GM18907 (cell line): Measurements from ENCODE around the gene CDK10.

Source experiments
- ATAC-seq: cut with Tn5 transposase; IDR thresholded peaks from one replicate; pipeline ENCODE4 v1.9.1; 2021; ENCODE audit warnings: mild to moderate bottlenecking, moderate library complexity; ENCODE audit not compliant: unreplicated experiment

The CDK10 gene

DNA sequence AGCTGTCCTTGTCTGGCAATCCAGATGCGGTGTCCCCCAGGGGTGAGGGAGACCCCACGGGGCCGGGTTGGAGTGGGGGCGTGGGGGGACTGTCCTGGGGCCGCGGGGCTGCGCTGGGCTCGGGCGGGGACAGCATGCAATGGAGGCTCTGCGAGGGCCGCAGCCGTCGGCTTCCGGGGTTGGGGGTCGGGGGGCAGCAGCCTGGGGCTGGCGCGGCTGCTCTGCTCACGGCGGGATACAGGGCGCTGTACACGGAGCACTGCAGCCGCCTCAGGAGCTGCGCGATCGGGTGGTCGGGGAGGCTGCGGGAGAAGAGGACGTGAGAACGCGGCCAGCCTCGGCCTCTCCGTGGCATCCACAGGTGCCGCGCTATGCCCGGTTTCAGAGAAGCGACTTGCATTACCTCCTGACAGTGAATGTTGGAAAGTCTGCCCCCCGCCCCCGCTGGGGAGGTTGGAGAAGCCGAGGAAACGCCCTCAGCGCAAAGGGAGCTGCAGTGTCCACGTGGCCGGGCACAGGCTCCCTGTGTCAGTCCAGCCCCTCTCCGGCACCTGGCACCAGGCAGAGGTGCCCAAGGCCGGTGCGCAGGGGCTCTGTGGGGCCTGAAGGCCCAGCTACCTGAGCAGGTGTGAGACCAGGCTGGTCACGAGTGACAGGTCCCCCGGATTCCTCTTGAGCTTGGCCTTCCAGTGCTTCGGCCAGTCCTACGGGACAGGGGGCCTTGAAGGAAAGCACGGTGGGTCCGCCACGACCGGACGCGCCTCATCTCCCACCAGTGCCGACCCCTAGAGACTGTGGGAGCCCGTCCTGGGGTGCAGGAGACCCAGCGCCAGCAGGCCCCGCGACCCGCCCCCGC lies 24.4 kb downstream of the CDK10 start:
- ATAC-seq: no peak

DNA sequence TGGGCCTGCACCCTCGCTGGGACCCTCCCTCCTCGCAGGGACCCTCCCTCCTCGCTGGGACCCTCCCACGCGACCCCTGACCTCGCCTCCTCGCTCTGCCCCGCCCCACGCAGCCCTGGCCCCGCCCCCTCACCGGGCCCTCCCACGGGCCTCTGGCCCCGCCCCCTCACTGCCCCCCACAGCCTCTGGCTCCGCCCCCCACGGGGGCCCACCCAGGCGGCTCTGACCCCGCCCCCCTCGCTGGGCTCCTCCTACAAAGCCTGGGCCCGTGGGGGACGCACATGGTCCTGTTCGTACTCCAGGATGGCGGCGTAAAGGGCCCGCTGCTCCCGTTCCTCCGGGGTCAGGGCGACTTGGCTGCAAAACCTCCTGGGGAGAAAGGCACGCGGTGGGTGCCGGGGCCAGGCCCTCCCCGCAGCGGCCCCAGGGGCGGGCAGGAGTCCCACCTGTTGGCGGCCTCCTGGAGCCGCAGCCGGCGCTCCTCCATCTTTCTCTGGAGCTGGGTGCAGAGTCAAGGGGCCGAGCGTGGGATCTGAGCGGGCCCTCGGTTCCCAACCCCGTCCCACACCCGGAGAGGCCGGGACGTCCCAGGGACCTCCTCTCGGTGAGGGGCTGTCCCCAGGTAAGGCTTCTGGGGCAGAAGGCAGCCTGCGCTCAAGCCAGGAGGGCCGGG lies 25.2 kb downstream of the CDK10 start:
- no peak for ATAC-seq

DNA sequence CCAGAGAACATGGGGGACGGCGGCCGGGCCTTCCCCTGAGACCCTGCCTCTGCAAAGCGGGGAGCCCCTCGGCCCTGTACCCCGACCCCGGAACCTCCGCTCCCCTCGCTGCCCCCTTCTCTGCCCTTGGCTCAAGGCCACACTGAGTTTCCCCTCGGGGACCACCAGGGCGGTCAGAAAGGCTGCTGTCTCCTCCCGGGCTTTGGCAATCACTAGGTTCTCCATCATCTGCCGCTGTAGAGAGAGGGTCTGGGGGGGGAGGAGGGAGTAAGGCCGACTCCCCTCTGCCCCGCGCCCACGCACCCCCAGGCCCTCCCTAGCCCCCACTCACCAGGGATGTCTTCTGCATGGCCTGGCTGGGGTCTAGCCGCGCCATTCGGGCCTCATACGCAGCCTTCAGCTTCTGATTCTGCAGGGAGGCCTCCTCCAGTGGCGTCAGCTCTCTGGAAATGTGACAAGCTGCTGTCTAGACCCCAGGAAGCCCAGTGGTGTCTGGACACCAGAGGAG lies 25.8 kb downstream of the CDK10 start:
- no peak for ATAC-seq

DNA sequence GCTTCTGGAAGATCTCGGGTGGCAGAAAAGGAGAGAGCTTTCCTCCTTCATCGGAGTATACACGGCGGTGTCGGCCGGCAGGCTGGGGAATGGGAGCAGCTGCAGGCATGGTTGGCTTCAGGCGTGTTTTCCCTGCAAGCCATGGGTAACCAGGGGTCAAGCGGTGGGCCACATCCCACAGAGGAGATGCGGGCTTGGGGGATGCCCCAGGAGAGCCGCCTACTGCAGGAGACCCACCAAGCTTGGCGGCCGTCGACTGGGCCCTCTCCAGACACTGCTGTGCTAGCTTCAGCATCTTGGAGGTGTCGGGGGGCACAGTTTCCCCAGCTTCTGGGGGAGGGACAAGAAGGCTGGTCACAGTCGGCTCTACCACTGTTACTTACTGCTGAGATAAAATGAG lies 30.0 kb downstream of the CDK10 start:
- ATAC-seq: no peak

DNA sequence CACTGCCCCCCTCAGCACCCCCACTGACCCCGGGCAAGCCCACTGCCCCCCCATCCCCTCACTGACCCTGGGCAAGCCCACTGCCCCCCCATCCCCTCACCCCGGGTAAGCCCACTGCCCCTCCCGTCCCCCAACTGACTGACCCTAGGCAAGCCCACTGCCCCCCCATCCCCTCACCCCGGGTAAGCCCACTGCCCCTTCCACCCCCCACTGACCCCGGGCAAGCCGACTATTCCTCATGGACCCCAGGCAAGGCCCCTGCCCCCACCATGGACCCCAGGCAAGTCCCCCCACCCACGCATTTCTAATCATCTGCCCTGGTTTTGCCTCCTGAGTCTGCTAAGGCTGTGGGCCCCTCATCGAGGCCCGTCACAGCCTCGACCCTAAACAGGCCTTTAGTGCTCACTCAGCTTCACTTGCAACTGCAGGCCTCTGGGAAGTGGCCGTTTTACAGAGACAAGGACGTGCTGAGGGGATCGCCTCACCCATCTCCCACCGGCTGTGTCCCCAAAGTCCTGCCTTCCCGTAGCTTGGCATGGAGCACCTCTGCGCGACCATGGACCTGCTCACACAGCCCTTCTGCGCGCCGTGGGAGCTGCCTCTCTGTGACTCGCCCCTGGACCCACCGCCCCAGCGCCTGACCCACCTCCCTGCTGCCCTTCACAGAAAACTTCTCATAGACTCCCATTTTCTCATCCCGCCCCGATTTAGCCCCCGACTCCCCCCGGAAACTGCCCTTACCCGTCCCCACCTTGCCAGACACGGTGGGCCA lies 30.6 kb downstream of the CDK10 start:
- no peak for ATAC-seq

DNA sequence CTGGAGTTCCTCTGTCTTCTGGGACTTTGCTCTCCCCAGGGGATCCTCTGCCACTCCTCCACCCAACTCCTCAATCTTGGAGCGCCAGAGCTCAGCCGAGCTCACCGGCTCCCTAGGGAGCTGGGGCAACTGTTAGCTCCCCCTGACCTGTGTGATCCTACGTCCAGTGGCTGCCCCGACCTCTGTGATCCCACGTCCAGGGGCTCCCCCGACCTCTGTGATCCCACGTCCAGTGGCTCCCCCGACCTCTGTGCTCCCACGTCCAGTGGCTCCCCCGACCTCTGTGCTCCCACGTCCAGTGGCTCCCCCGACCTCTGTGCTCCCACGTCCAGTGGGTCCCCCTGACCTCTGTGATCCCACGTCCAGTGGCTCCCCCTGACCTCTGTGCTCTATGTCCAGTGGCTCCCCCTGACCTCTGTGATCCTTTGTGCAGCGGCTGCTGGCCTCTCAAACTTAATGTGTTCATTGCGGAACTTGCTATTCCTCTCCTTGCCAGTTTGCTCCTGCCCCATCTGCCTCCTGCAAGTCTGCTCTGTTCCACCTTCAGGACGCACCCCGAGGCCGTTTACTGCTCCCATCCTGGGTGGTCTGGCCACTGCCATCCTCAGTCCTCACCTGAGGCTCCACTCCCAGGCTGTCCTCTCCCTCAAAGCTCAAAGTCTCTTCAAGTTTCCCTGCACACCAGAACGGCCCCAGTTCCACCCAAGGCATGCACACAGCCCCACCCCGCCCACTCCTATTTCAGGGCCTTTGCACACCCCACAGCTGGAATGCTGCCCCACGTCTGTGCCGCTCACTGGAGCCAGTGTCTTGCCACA lies 31.4 kb downstream of the CDK10 start:
- ATAC-seq: no peak

DNA sequence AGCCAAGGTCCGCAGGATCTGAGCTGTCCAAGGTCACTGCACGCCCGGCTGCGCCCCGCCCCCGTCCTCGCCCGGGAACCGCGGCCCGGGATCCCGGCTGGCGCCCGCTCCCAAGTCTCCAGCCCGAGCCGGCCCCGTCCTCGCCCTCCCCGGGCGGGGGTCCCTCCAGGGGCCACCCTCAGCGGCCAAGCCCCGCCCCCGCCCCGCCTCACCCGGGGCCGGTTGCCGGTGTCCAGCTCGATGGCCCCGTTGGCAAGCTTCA lies 34.0 kb downstream of the CDK10 start:
- peak; percentile 27 for ATAC-seq

DNA sequence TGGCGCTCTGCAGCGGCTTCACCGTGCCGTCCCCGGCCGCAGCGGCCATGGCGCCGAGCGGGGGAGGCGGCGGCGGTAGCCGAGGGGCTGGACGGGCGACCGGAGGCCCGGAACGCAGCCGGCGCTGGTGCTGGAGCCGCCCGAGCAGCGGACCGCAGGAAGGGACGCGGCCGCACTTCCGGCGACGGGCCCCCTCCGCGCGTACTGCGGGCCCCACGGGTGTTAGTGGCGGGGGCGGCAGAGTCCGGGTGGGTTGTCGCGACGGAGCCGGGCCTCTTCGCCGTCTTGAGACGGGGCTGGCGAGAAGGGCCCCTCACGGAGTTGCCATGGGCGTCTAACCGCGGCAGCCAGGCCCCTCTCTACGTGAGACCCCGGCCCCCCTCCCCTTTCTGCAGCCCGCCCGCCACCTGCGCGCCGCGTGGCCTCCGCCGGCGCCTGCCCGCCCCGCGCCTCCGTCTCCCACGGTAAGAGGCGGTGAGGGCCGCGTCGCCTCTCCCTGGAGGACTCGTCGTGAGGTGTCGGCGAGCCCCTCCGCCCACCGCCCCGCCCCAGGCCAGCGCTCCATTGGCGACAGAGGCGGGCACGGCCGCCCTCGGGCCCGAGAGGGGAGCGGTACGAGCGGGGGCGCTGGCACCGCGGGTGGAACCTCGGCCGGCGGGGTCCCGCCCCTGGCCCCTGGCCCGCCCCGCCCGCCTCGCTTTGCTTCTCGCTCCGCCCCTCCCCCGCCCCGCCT lies 34.5 kb downstream of the CDK10 start, which contains the start of the genes VPS9D1 and ZNF276:
TSS of gene VPS9D1 (minus strand) at position 86 of the 733 bp plus-strand sequence. CDS start at position 49, 37 bp downstream.
TSS of gene ZNF276 (plus strand) at position 725 of the 733 bp plus-strand sequence. CDS start 104 bp downstream, outside the sequence.
- ATAC-seq: peak; percentile 54

DNA sequence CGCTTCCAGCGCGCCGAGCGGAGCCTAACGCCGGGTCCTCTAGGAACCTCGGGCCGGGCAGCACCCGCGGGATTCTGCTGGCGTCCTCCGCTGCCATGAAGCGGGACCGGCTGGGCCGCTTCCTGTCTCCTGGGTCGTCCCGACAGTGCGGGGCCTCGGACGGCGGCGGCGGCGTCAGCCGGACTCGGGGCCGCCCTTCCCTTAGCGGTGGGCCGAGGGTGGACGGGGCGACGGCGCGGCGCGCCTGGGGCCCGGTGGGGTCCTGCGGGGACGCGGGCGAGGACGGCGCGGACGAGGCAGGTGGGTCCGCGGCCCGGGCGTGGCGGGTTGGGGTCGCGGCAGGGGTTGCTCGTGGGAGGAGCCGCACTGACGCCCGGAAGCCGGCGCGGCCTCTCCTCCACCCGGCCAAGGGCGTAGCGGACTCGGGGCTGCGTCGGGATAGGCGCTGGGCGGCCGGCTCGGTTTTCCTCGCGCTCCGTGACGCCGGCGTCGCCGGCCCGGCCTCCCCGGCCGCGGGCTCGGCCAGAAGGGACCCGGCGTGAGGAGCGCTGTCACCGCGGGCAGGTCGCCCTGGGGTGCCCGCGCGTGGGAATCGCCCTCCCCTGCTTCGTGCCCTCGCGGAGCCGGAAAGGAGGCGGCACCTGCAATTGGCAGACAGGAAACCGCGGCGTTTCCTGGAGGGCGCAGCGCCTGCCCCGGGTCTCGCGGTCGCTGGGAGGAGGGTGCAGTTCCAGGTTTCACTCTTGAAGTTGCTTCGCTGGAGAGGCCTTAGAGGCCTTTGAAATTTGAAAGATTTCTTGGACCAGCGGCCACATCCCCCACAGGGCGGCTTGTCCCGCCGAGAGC lies 35.3 kb downstream of the CDK10 start:
- peak; percentile 43 for ATAC-seq

DNA sequence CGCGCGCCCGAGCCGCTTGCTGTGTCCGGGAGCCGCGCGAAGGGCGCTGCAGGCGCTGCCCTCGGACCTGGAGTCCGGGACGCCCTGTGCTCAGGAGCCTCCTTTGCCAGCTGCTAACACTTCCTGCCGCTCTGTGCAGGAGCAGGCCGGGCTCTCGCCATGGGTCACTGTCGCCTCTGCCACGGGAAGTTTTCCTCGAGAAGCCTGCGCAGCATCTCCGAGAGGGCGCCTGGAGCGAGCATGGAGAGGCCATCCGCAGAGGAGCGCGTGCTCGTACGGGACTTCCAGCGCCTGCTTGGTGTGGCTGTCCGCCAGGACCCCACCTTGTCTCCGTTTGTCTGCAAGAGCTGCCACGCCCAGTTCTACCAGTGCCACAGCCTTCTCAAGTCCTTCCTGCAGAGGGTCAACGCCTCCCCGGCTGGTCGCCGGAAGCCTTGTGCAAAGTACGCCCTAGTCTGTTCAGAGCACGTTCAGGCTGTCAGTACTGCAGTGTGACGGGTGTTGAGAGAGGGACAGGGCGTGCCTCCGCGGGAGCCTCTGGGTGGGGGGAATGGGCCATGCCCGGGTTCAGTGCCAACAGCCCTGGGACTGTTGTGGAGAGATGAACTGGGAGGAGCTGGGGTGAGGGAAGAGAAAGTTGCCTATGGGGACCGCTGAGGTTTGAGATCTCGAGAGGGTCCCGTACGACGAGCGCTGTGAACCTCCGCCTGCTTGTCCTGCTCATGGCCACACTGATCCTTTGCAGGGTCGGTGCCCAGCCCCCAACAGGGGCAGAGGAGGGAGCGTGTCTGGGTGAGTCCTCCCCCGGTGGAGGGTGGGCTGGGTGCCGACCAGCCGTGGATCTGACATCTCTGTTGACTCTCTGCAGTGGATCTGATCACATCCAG lies 36.1 kb downstream of the CDK10 start:
- peak; percentile 1 for ATAC-seq

DNA sequence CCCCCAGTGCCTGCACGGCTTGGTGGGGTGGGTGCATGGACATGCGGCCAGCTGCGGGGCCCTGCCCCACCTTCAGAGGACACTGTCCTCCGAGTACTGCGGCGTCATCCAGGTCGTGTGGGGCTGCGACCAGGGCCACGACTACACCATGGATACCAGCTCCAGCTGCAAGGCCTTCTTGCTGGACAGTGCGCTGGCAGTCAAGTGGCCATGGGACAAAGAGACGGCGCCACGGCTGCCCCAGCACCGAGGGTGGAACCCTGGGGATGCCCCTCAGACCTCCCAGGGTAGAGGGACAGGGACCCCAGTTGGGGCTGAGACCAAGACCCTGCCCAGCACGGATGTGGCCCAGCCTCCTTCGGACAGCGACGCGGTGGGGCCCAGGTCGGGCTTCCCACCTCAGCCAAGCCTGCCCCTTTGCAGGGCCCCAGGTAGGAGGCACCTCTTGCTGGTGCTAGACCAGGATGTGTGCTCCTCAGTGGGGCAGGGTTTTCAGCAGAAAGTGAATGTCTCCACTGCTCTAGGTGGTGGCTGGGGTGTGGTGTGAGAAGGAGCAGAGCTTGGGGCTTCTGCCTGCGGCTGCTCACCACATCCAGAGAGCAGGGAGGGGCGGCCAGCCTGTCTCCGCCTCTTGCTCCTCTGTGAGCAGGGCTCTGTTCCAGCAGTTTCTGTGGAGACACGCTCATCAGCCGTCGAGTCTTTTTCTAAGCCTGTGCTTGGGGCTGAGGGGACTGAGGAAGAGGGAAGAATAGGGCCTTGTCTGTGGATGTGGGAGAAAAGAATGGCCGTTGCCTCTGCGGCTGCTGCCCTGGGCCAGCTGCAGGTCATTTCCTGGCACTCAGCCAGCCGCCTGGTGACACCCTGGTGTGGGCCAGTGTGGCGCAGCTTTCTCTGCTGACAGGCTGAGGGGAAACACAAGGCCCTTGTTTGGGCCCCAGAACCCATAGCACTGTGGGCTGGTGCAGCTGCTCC lies 37.1 kb downstream of the CDK10 start:
- ATAC-seq: no peak

DNA sequence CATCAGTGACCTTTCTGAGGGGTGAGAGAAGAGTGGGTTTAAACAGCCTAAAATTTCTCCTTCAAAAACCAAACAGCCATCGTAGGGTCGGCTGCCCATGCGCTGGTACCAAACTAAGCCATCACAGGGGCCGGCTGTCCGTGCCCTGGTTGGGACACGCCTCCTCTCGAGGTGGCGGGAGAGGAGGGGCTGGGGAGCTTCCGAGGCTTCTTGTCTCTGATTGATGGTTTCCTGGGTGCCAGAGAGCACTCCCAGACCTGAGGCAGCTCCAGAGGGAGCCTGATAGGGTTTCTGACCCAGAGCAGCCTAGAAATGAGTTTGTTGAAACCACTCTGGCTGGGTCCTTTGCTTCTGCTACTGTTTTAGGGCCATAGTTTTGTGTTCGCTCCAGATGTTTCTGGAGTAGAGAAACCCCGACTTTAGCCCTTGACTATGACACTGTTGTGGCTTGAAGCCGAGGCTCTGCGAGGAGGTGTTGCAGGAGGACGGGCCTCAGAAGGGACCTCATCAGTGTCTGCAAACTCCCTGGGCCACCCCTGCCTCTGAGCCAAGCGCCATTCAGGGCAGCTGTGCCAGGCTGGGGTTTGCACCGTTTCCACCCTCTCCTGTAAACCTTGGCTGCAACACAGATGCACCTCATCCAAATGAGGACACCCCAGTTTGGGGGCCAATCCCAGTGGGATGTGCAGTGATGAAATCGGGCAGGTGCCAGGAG lies 41.1 kb downstream of the CDK10 start:
- ATAC-seq: no peak

DNA sequence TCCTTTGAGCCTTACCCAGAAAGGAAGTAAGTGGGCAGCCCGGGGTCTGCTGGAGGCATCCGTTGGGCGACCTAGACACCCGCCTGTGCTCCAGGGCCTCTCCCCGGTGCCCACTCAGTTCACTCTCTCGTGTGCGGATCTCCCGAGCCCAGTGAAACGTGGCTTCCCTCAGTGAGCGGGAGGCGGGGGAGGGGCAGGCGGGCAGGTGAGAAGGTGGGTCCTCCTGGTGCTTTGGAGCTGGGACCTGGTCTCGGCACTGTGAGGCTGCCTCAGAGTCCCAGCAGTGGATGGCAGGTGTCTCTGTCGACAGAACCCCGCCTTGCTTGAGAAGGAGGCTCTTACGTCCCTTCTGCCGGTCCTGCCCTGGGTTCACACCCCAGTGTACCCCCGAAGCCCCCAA lies 42.8 kb downstream of the CDK10 start:
- ATAC-seq: no peak

DNA sequence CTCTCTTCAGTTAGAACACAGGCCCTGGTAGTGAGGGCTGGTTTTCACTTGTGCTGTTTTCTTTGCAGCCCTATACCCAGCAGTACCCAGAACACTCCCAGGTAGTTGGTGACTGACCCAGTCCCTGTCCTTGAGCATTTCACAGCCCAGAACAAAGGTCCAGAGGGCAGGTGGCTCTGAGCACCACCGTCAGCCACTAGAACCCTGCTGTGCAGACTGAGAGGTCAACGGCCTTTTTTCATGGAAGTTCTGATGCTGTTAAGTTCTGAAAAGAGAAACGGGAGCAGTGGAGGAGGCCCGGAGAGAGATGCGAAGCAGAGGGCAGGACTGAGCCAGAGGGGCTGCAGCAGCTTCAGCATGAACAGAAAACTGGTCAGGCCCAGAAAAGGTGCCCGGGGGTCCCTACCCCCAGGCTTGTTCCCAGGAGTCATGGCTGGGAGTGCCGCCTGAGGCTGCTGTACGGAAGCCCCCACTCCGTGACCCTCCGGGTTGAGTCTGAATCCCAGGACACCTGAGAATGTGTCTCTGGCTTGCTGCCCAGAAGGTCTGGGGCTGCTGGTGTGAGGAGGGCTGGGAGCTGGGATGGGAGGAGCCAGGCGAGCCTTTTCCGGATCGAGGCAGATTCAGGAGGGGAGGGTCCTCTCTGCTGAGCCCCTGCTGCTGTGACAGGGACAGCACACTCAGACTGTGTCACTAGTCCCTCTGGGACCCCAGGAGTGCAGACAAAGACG lies 43.5 kb downstream of the CDK10 start:
- ATAC-seq: no peak

DNA sequence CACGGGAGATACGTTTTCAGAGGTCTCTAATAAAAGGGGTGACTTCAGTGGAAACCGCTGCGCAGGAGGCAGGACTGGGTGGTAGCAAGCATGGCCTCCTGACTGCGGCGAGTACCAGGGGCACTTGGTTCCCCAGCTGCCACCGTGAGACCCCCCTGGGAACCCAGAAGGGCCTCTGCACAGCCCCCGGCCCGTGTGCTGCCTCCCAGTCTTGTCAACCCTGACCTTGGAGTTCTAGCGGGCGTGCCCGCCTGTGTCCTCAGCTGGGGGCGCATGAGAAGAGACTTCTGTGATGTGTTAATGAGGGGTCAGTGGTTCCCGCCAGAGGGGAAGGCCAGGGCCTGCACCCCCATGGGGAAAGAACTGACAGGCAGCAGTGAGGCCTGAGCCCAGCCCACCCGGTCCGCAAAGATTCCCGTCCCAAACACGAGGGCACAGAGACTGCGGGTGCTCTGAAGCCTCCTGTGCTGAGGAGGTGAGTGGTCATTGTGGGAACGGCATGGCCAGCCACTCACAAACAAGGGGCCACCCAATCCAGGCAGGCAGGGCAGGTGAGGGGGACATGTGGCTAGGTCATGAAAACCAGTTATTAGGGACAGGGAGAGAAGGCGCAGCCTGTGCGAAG lies 44.2 kb downstream of the CDK10 start:
- ATAC-seq: no peak
